ENCODE data around the gene NT5C3B. TPM values are rescaled to one million over a fixed set of nuclear protein-coding genes. Genes with fewer than 3 reads are reported as not detected.

Gene NT5C3B
- polyA plus RNA-seq, 1 donor from 2014 or later, result 272 TPM

DNA sequence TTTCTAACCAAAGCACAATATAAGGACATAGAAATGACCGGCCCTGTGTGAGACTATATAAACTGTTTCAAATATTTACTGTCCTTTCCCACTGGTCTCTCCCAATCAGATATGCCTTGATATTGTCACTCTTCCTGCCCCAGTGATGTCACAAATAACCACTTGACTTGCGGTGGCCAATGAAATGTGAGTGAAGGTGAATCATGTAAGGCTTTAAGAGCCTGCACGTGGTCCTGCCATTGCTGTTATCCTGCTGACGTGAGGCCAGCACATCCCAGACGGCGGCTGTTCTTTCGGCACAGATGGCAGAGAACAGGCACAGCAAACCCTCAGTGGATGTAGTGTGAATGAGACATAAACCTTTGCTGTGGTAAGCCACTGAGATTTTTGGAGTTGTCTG lies 34.6 kb upstream of the NT5C3B start:
- Histone ChIP-seq H3K36me3 (ENCODE audit: insufficient read depth, low read length) (peaks cover 5% of the 10 kb centered on the region), H3K9me2 (ENCODE audit: insufficient read depth, low read length) (no peaks in the 10 kb centered on the region), H2AFZ (ENCODE audit: low read depth, low read length) (no peak overlapping the region), H3K79me2 (replicated peaks; ENCODE audit: insufficient read depth, low read length) (no peaks in the 10 kb centered on the region), H3K9ac (ENCODE audit: low read length) (no peak overlapping the region), H3K4me2 (ENCODE audit: low read length) (no peak overlapping the region), H3K4me3 (ENCODE audit: low read length) (no peak overlapping the region), H3F3A (ENCODE audit: insufficient read depth, low read length, poor library complexity, severe bottlenecking) (no peaks in the 10 kb centered on the region), H3K9me3 (ENCODE audit: low read length) (no peaks in the 10 kb centered on the region), H3K27ac (ENCODE audit: low read length) (no peak overlapping the region), H4K20me1 (ENCODE audit: insufficient read depth) (no peaks in the 10 kb centered on the region), H3K27me3 (ENCODE audit: insufficient read depth, low read depth, low read length) (no peaks in the 10 kb centered on the region)
- TF ChIP-seq, protein P1, sequence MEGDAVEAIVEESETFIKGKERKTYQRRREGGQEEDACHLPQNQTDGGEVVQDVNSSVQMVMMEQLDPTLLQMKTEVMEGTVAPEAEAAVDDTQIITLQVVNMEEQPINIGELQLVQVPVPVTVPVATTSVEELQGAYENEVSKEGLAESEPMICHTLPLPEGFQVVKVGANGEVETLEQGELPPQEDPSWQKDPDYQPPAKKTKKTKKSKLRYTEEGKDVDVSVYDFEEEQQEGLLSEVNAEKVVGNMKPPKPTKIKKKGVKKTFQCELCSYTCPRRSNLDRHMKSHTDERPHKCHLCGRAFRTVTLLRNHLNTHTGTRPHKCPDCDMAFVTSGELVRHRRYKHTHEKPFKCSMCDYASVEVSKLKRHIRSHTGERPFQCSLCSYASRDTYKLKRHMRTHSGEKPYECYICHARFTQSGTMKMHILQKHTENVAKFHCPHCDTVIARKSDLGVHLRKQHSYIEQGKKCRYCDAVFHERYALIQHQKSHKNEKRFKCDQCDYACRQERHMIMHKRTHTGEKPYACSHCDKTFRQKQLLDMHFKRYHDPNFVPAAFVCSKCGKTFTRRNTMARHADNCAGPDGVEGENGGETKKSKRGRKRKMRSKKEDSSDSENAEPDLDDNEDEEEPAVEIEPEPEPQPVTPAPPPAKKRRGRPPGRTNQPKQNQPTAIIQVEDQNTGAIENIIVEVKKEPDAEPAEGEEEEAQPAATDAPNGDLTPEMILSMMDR (IDR thresholded peaks at IDR 0.05; ENCODE audit: poor library complexity, severe bottlenecking), result no peak
- no peak for TF ChIP-seq TAF1 (IDR thresholded peaks at IDR 0.05; ENCODE audit: low read depth)
- no peak for TF ChIP-seq MXI1 (conservative IDR thresholded peaks at IDR 0.05; ENCODE audit: poor library complexity, severe bottlenecking)
- no peak for TF ChIP-seq EZH2 (IDR thresholded peaks at IDR 0.05; ENCODE audit: borderline replicate concordance, insufficient read depth, low read length, poor library complexity, severe bottlenecking)
- TF ChIP-seq SMC3 (conservative IDR thresholded peaks at IDR 0.05; ENCODE audit: poor library complexity), result no peak
- TF ChIP-seq POLR2AphosphoS5 (IDR thresholded peaks at IDR 0.05), result no peak
- no peak for TF ChIP-seq RAD21 (conservative IDR thresholded peaks at IDR 0.05)
- no peak for TF ChIP-seq EP300 (conservative IDR thresholded peaks at IDR 0.05; ENCODE audit: poor library complexity, severe bottlenecking)
- TF ChIP-seq, protein P2, sequence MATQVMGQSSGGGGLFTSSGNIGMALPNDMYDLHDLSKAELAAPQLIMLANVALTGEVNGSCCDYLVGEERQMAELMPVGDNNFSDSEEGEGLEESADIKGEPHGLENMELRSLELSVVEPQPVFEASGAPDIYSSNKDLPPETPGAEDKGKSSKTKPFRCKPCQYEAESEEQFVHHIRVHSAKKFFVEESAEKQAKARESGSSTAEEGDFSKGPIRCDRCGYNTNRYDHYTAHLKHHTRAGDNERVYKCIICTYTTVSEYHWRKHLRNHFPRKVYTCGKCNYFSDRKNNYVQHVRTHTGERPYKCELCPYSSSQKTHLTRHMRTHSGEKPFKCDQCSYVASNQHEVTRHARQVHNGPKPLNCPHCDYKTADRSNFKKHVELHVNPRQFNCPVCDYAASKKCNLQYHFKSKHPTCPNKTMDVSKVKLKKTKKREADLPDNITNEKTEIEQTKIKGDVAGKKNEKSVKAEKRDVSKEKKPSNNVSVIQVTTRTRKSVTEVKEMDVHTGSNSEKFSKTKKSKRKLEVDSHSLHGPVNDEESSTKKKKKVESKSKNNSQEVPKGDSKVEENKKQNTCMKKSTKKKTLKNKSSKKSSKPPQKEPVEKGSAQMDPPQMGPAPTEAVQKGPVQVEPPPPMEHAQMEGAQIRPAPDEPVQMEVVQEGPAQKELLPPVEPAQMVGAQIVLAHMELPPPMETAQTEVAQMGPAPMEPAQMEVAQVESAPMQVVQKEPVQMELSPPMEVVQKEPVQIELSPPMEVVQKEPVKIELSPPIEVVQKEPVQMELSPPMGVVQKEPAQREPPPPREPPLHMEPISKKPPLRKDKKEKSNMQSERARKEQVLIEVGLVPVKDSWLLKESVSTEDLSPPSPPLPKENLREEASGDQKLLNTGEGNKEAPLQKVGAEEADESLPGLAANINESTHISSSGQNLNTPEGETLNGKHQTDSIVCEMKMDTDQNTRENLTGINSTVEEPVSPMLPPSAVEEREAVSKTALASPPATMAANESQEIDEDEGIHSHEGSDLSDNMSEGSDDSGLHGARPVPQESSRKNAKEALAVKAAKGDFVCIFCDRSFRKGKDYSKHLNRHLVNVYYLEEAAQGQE (IDR thresholded peaks at IDR 0.05; ENCODE audit: borderline replicate concordance), result no peak

DNA sequence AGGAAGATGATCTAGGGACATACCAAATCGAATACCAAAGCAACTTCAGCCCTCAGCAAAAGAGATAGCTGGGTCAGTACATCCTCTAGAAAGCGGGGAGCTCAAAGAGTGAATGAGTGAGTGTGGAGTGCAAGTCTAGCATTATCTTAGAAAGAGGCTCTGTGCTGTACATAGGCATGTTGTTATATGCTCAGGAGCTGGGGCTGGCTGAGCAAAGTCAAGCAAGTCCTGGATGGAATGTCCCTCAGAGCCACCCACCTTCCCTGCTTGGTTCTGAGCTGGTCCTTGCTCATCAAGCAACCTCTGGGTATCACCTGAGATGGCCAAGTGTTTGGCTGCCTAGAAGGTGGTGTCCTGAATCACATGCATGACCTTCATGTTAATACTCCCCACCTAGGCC lies 34.1 kb upstream of the NT5C3B start:
- Histone ChIP-seq H3K9me2 (ENCODE audit: insufficient read depth, low read length) (no peaks in the 10 kb centered on the region), H2AFZ (ENCODE audit: low read depth, low read length) (no peak overlapping the region), H3K79me2 (replicated peaks; ENCODE audit: insufficient read depth, low read length) (no peaks in the 10 kb centered on the region), H3K27ac (ENCODE audit: low read length) (no peak overlapping the region), H3K4me3 (ENCODE audit: low read length) (no peak overlapping the region), H4K20me1 (ENCODE audit: insufficient read depth) (no peaks in the 10 kb centered on the region), H3K4me2 (ENCODE audit: low read length) (no peak overlapping the region), H3F3A (ENCODE audit: insufficient read depth, low read length, poor library complexity, severe bottlenecking) (no peaks in the 10 kb centered on the region), H3K9ac (ENCODE audit: low read length) (no peak overlapping the region), H3K9me3 (ENCODE audit: low read length) (no peaks in the 10 kb centered on the region), H3K27me3 (ENCODE audit: insufficient read depth, low read depth, low read length) (no peaks in the 10 kb centered on the region), H3K36me3 (ENCODE audit: insufficient read depth, low read length) (peaks cover 5% of the 10 kb centered on the region)
- no peak for TF ChIP-seq POLR2AphosphoS5 (IDR thresholded peaks at IDR 0.05)
- no peak for TF ChIP-seq TAF1 (IDR thresholded peaks at IDR 0.05; ENCODE audit: low read depth)
- TF ChIP-seq, protein P1 (IDR thresholded peaks at IDR 0.05; ENCODE audit: poor library complexity, severe bottlenecking), result no peak
- no peak for TF ChIP-seq RAD21 (conservative IDR thresholded peaks at IDR 0.05)
- TF ChIP-seq, protein P2 (IDR thresholded peaks at IDR 0.05; ENCODE audit: borderline replicate concordance), result no peak
- TF ChIP-seq MXI1 (conservative IDR thresholded peaks at IDR 0.05; ENCODE audit: poor library complexity, severe bottlenecking), result no peak
- TF ChIP-seq EZH2 (IDR thresholded peaks at IDR 0.05; ENCODE audit: borderline replicate concordance, insufficient read depth, low read length, poor library complexity, severe bottlenecking), result no peak
- no peak for TF ChIP-seq EP300 (conservative IDR thresholded peaks at IDR 0.05; ENCODE audit: poor library complexity, severe bottlenecking)
- no peak for TF ChIP-seq SMC3 (conservative IDR thresholded peaks at IDR 0.05; ENCODE audit: poor library complexity)

All from neural cell (in vitro differentiated cells).